HT-29 (cell line): ENCODE results near the gene SMIM14. TPM values are rescaled to one million over a fixed set of nuclear protein-coding genes. Genes with fewer than 3 reads are reported as not detected.
"Not testable (repeated sequence)": the region's sequence is repeated elsewhere in the genome, so short reads cannot be mapped to it uniquely, and the experiment has no call there.

Source experiments
- DNase-seq: peaks from one replicate; pipeline ENCODE4 v3.0.0-alpha.2; 2015; ENCODE audit warnings: low spot score
- total RNA-seq: library from RNA; depleted of rRNA; stranded (reverse); fragments of >200 nt; shearing (Covaris generic); gene quantifications from 2 replicates; pipeline ENCODE4 v1.2.3, GENCODE V29; 2014

The SMIM14 gene
- total RNA-seq, 1 experiment from 2014 or later, result 5.4 TPM

DNA sequence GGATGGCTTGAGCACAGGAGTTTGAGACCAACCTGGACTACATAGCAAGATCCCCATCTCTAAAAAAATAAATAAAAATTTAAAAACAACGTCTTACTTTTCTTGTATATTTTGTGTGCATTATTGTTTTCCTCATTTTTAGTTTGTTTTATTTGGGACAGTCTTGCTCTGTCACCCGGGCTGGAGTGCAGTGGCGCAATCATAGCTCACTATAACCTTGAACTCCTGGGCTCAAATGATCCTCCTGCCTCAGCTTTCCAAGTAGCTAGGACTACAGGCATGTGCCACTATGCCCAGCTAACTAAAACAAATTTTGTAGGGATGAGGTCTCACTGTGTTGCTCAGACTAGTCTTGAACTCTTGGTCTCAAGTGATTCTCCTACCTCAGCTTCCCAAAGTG is 9.5 kb upstream of the SMIM14 start:
- DNase-seq, result no peak

DNA sequence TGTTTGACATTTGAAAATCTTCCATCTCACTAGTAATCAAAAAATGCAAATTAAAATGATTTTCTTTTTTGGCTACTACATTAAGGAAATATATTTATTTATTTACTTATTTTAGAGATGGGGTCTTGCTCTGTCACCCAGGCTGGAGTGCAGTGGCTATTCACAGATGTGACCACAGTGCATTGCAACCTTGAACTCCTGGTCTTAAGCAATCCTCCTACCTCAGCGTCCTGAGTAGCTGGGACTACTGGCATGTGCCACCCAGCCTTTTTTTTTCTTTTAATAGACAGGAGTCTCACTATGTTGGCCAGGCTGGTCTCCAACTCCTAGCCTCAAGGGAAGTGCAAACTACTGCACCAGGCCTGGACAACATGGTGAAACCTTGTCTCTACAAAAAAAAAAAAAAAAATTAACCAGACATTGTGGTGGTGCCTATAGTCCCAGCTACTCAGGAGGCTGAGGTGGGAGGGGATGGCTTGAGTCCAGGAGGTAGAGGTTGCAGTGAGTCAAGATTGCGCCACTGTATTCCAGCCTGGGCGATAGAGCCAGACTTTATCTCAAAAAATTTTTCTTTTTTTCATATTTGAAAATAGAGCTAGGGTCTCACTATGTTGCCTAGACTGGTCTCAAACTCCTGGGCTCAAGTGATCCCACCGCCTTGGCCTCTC is 4.4 kb upstream of the SMIM14 start:
- no peak for DNase-seq

DNA sequence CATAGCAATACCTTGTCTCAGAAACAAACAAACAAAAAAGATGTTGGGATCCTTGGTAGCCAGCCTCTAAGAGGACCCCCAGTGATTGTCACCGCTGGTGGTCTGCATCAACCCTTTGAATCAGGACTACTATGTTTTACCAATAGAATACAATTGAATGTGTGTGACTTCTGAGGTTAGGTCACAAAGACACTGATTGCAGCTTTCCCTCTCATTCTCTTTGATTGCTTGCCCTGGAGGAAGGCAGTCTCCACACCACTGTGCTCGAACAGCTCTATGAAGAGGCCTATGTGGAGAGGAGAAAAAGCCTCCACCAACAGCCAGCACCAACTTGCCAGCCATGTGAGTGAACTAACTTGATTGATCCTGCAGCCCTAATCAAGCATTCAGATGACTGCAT is 2.8 kb upstream of the SMIM14 start:
- DNase-seq, result no peak

DNA sequence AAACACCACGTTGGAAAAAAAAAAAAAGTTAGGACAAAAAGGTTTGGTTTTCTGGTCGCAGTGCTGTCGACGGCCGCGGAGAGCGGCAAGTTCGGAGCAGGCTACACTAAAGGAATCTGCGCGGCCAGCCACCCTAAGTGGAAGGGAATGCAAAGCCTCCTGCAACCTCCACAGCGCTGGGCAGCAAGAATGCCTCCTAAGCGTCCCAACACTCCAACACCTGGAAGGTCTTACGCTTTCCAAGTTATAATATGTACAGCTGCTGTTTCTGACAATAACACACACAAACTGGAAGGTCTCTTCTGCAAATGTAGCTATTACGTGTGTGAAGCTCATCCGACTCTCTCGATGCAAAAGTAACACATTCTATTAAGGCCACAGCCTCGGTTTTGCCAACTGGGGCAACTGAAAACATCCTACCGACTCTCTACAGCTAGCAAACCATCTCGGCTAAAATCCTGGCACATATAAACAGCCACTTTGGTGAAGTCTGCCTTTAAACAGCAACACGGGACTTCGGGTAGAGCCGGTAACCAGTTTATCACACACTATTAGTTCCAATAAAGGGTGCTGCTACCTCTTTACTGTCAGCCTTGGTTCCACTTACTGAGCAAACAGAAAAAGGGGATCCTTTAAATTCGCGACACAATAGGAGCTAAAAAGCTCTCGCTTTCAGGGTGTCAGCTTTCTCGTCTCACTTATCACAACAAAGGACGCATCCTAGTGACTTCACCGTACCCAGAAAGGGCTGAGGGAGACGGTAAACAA is 895 bp downstream of the SMIM14 start:
- peak; percentile 82 for DNase-seq

DNA sequence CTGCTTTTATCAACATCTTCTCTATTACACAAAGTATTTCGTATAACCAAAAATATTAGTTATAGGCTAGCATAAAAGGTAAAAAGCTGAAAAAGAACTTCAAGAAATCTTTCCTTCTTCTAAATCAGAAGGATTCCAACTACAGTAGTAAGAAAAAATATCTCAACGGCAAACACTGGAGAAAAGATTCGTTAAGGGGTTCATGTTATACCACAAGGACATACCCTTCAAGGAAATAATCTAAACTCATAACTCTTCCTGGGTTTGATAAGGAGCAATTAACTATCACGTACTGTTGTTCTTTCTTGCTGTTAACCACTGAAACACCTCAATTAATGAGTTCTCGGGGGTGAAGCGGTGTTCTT is 1.5 kb downstream of the SMIM14 start:
- peak; percentile 43 for DNase-seq

DNA sequence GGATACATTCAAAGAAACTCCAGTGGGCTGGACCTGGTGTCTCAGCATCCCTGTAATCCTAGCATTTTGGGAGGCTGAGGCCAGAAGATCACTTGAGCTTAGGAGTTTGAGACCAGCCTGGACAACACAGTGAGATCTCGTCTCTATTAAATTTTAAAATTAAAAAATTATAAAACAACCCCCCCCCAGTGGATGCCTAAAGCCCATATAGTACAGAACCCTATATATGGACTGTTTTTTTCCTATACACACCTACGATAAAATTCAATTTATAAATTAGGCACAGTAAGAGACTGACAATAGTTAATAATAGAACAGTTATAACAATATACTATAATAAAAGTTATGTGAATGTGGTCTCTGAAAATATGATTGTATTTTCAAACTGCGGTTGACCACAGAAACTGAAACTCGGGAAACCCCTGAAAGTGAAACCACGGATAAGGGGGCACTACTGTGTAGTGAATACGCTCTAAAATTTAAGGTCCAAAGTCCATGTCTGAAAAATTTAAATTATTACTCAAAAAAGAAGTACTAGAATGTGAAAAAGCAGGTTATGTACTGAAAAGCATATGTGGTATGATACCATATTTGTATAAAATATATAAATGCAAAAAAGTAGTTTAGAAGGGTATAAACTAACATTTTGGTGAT is 2.0 kb downstream of the SMIM14 start:
- no peak for DNase-seq

DNA sequence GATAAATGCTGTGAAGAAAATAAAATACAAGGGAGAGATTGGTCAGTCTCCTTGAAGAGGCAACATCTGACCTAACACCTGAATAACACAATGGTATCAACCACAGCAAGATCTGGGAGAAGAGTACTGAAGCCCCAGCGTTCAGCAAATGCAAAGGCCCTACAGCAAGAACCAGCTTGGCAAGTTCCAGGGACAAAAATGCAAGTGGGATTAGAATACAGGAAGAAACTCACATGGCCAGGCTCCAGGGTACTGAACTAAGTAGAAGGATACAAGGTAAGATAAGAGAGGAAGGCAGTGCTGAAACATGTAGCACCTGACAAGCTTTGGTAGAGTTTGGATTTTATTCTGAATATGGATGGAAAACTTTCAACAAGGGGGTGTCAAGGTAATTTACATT is 3.6 kb downstream of the SMIM14 start:
- peak; percentile 80 for DNase-seq

DNA sequence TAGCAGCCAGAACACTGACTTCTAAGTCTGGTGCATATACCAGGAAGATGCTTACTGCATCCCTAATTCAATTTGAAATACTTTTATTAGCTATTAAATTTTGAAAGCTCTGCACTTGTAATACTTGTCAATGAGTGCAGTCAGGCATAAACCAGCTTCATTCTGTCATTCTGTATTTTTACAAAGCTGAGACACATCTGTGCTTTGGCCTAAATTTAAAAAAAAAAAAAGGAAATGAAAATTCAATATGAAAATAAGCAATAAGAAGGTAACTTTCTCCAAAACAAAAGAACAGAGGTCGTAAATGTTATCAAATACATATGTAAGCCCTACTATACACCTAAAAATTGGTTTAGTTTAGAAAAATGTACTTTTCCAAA is 7.0 kb downstream of the SMIM14 start:
- no peak for DNase-seq

DNA sequence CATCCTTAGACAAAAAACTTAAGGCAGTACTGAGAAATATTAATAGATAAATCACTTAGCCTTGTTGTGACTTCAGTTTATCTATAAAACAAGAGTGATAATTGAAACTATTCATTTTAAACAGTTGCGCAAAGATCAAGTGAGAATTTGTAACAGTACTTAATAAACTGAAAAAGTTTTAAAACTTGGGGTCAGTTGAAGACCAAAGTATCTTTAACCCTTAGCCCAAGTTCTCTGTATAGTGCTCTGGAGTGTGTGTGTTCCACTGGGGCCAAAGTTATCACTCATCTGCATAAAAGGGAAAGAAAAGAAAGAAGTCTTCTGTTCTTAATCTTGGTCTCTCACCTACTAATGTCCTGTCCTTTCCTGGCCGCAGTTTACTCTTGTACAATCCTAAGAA is 11.3 kb downstream of the SMIM14 start:
- DNase-seq, result no peak

DNA sequence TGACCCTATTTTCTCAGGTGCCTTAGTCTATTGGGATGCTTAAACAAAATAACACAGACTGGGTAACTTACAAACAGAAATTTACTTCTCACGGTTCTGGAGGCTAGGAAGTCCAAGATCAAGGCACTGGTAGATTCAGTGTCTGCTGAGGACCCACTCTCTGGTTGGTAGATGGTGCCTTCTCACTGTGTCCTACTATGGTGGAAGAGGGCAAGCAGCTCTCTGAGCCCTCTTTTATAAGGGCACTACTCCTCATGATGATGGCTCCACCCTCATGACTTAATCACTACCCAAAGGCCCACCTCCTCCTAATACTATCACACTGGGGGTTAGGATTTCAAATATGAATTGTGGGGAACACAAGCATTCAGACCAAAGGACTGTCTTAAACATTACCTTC is 11.8 kb downstream of the SMIM14 start:
- DNase-seq, result no peak

DNA sequence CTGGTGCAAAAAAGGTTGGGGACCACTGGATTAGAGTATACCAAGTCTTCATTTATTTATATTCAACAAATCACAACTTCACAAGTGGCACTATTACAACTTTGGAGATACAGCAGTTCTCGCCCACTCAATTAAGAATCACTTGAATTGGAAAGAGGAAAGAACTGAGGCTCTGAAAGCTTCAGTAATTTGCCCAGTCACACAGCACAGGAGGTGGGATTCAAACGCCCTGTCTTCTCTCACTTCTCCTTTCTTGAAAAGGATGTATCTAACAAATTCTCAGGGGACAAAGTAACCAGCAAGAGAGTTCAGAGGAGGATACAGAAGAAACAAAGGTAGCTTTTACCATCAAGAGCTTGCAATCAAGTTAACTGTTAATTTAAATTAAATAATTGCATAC is 12.4 kb downstream of the SMIM14 start:
- no peak for DNase-seq

DNA sequence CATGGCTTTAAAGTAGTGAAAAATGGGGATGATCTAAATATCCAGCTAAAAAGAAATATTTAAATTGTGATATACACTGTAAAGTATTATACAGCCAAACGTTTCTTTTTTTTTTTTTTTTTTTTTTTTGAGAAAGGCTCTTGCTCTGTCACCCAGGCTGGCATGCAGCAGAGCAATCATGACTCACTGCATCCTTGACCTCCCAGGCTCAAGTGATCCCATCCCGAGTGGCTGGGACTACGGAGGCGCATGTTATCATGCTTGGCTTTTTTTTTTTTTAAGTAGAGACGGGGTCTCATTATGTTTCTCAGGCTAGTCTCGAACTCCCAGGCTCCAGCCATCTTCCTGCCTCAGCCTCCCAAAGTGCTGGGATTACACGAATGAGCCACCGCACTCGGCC is 17.1 kb downstream of the SMIM14 start:
- DNase-seq, result no peak

DNA sequence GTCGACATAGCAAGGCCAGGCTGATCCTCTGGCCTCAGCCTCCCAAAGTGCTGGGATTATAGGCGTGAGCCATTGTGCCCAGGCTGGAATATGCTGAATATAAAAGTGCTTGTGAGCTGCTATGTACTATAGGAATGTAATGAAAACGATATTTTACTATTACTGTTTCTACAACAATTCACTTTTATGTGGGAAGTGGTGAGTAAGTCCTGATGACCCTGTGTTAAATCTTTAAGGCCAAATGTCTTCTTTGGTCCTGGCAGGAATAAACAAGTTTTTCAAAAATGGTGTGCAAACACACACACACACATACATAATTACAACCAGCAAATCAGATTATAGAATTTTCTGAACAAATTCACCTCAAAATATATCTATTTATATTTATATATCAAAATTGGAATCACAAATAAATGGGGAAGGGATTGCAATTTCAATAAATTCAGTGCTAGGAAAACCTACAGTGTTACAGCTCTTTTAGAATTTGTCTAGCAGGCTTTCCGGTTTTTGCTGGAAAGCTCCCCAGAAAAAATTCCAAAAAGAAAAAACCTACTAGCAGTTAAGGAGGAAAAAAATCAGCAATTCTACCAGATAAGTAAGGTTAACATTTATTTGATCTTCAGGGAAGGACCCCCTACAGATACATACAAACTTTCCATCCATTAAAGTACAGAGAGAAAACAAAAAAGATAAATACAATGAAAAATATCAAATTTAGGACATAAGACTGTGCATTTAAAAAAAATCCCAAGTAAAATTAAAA is 17.9 kb downstream of the SMIM14 start:
- DNase-seq, result no peak

DNA sequence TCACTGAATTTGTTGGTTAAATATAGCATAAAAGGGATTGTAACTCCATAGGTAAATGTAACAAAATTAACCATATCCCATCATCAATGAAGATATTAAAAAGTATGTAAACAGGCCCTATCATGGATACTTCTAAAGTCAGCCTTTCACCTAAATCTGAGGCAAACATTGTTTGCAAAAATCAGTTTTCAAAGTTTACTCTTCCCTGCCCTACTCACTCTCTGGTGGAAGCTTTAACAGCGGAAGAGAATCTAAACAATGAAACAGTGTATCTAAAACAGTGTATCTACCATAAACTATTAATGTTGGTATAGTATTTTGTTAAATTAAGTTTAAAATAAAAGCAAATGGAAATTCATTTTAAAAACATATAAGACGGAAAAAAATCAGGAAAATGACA is 21.1 kb downstream of the SMIM14 start:
- no peak for DNase-seq

DNA sequence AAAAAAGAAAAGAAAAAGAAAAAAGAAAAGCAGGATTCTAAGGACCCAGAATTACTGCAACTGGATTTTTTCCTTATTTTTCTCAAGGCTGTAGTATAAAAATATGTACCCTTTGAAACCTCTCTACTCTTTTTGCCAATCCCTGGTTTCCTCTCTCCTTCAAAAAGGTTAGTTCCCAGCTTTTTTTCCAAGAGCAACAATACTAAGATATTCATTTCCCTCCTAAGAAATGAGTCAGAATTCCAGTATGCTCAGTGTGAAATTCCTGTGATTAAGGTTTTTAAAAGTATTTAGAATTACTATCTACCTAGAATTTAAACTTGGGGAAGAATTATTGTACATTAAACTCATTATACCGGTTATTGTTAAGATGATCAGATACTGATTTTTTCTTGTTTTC is 22.0 kb downstream of the SMIM14 start:
- no peak for DNase-seq

DNA sequence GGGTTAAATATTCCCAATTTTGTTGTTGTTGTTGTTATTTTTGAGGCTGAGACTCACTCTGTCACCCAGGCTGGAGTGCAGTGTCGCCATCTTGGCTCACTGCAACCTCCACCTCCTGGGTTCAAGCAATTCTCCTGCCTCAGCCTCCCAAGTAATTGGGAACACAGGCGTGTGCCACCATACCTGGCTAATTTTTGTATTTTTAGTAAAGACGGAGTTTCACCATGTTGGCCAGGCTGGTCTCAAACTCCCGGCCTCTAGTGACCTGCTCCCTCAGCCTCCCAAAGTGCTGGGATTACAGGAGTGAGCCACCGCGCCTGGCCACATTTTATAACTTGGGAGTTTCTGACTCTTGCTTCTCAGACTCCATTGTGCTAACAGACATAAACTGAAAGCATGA is 22.6 kb downstream of the SMIM14 start:
- DNase-seq, result not testable (repeated sequence)

DNA sequence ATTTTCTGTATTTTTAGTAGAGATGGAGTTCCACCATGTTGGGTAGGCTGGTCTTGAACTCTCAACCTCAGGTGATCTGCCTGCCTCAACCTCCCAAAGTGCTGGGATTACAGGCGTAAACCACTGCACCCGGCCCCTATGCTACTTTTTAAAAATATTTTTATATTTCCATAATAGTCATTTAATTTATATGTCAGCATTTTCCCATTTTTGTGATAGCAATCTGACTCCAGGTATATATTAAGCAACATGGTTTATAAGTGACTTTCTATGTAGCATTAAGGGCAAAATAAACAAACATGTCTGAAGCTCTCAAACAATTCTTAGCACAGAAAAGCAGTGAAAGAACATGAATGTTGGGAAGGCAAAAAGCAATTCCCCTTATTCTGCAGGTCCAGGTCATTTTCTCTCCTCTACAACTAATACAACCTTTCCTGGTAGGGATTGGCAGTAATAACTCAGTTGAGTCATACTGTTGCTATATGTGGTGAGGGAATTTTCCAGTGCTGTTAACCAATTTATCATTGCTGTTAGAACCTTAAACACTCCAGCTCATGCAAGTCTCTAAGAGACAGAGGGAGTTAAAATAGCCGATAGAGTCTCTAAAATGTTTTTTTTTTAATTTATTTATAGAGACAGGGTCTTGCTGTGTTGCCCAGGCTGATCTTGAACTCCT is 24.0 kb downstream of the SMIM14 start:
- no peak for DNase-seq

DNA sequence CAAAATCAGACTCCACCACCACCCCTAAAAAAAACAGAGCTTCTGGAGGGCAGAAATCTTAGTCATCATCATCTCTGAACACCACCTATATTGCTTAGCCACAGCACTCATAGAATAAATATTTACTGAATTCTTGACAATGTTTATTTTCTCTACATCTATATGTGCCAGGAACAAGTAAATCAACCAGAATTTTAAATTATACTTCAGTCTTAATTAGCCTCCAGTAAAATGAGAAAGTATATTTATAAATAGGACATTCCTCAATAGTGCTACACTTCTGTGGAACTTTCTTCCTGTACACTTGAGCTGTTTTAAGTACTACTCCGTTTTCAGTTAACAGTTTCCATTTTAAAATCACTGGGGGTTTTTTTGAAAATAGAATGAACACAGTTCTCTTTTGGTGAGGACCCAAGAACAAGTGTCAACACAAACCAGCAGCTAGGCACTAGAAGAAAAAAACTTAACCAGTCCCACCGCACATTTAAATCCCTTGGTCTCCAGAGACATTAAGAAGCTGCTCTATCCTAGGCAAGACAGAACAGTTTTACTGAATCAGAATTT is 25.5 kb downstream of the SMIM14 start:
- peak; percentile 58 for DNase-seq

DNA sequence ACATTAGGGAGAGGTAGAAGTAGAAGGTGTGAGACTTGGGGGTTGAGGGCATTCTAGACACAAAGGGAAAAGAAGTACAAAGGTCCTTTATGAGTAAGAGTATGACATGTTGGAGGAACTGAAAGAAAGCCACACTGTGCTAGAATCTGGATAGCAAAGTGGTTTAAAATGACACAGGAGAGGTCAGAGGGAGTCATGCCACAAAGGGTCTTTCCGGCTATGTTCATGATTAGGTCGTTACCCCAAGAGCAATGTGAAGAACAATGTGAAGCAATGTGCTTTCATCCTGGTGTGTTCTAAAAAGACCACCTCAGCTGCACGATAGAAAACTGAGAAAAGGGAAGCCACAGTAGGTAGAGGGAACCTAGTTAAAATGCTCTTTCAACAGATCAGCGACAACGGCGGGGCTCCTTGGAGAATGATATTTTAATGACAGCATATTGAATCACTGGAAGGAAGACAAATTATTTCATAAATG is 29.2 kb downstream of the SMIM14 start:
- peak; percentile 41 for DNase-seq

DNA sequence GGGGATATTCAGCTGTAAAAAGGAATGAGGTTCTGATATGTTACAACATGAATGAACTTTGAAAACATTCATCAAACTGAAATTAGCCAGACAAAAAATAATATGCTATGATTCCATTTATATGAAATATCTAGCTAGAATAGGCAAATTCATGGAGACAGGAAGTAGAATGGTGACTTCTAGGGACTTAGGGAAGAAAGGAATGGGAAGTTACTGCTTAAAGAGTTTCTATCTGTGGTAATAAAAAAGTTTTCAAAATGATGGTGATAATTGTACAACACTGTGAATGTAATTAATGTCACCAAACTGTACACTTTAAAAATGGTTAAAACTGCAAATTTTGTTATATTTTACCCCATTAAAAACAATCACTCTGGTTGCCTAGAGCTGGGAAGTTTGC is 30.2 kb downstream of the SMIM14 start:
- no peak for DNase-seq

DNA sequence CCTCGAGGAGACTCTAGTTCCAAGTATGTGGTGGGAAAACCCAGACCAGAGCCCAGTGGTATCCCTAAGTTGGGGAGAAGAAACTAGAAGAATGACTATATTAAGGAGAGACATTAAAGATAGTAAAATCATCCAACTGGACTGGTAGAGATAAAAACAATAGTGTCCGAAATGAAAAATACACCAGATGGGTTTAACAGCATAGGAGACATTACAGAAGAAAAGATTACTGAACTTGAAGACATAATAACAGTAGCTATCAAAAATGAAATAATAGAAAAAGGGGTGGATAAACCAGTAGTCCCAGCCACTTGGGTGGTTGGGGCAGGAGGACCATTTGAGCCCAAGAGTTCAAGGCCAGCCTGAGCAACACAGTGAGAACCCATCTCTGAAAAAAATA is 31.9 kb downstream of the SMIM14 start:
- no peak for DNase-seq
